HEK293T (cell line): ENCODE data around the gene FILIP1.
A peak's percentile ranks its signal among the peaks of the same experiment; 100 is the strongest.

Experiments used
- CTCF ChIA-PET: fragments of 350-600 bp; formaldehyde crosslinking; extraction: SDS; loops from one replicate; lab custom pipeline; 2021; ENCODE audit warnings: antibody characterized with exemption, inconsistent platforms; lab: Yijun Ruan, JAX
- POLR2A ChIA-PET: fragments of 350-600 bp; formaldehyde crosslinking; extraction: SDS; loops from one replicate; lab custom pipeline; 2020; ENCODE audit warnings: antibody characterized with exemption, inconsistent platforms; lab: Yijun Ruan, JAX
- DNase-seq: peaks from one replicate; pipeline ENCODE4 v3.0.0; 2012; ENCODE audit warnings: mixed read lengths; ENCODE audit errors: extremely low spot score
- ARNT ChIP-seq: fragments of 450-650 bp; IDR thresholded peaks from 2 replicates; pipeline ENCODE4 v1.6.1; 2017; ENCODE audit warnings: mild to moderate bottlenecking
- BHLHE40 ChIP-seq: fragments of 450-650 bp; IDR thresholded peaks from 2 replicates; pipeline ENCODE4 v1.6.1; 2016; ENCODE audit warnings: mild to moderate bottlenecking, moderate library complexity, borderline replicate concordance
- CTBP1 ChIP-seq: fragments of 450-650 bp; IDR thresholded peaks from 2 replicates; pipeline ENCODE4 v1.6.1; 2016; ENCODE audit warnings: borderline replicate concordance
- ELF4 ChIP-seq: fragments of 450-650 bp; IDR thresholded peaks from 2 replicates; pipeline ENCODE4 v1.6.1; 2017; ENCODE audit warnings: antibody characterized with exemption
- FOXA1 ChIP-seq: fragments of 450-650 bp; IDR thresholded peaks from 2 replicates; pipeline ENCODE4 v1.6.1; 2016; ENCODE audit warnings: mild to moderate bottlenecking
- FOXK2 ChIP-seq: fragments of 450-650 bp; IDR thresholded peaks from 2 replicates; pipeline ENCODE4 v1.6.1; 2016; ENCODE audit warnings: mild to moderate bottlenecking
- FOXM1 ChIP-seq: fragments of 450-650 bp; IDR thresholded peaks from 2 replicates; pipeline ENCODE4 v1.6.1; 2017; ENCODE audit warnings: mild to moderate bottlenecking, borderline replicate concordance
- HDGF ChIP-seq: fragments of 450-650 bp; IDR thresholded peaks from 2 replicates; pipeline ENCODE4 v1.6.1; 2017; ENCODE audit warnings: antibody characterized with exemption, borderline replicate concordance
- L3MBTL2 ChIP-seq: fragments of 450-650 bp; conservative IDR thresholded peaks from 2 replicates; pipeline ENCODE4 v1.6.1; 2016; ENCODE audit warnings: mild to moderate bottlenecking
- LEF1 ChIP-seq: fragments of 450-650 bp; IDR thresholded peaks from 2 replicates; pipeline ENCODE4 v1.6.1; 2017; ENCODE audit warnings: mild to moderate bottlenecking, borderline replicate concordance
- NFRKB ChIP-seq: fragments of 450-650 bp; IDR thresholded peaks from 2 replicates; pipeline ENCODE4 v1.6.1; 2016; ENCODE audit warnings: mild to moderate bottlenecking, moderate library complexity
- PKNOX1 ChIP-seq: fragments of 450-650 bp; IDR thresholded peaks from 2 replicates; pipeline ENCODE4 v1.6.1; 2016
- SP1 ChIP-seq: fragments of 450-650 bp; IDR thresholded peaks from 2 replicates; pipeline ENCODE4 v1.6.1; 2017
- SUZ12 ChIP-seq: fragments of 450-650 bp; IDR thresholded peaks from 2 replicates; pipeline ENCODE4 v1.6.1; 2016; ENCODE audit warnings: mild to moderate bottlenecking
- TARDBP ChIP-seq: fragments of 450-650 bp; IDR thresholded peaks from 2 replicates; pipeline ENCODE4 v1.6.1; 2016
- ZNF384 ChIP-seq: fragments of 450-650 bp; IDR thresholded peaks from 2 replicates; pipeline ENCODE4 v1.6.1; 2016

The FILIP1 gene

GRCh38 chr6:75283907-75284631, 209.5 kb downstream of the FILIP1 start:
- TF ChIP-seq NFRKB, result no peak
- no peak for TF ChIP-seq LEF1
- no peak for TF ChIP-seq SUZ12
- no peak for TF ChIP-seq ARNT
- no peak for TF ChIP-seq PKNOX1
- no peak for TF ChIP-seq FOXA1
- TF ChIP-seq HDGF, result no peak
- no peak for TF ChIP-seq FOXM1
- TF ChIP-seq ZNF384, result no peak
- no peak for TF ChIP-seq ELF4
- no peak for TF ChIP-seq BHLHE40
- no peak for TF ChIP-seq FOXK2
- no peak for TF ChIP-seq L3MBTL2
- no peak for TF ChIP-seq SP1
- DNase-seq, result peak; percentile 29
- ChIA-PET POLR2A (interaction anchor here (0.8 to 2.1 kb wide), 13 partner anchors 8 to 318 kb away, joined by 3 to 10 read pairs (median 4); partner anchors contain the start of genes COX7A2 and SENP6), CTCF (no interaction called here)

GRCh38 chr6:75282706-75283105, 210.9 kb downstream of the FILIP1 start:
- DNase-seq, result no peak
- TF ChIP-seq SUZ12, result no peak
- TF ChIP-seq SP1, result no peak
- TF ChIP-seq LEF1, result no peak
- no peak for TF ChIP-seq ARNT
- no peak for TF ChIP-seq FOXA1
- no peak for TF ChIP-seq L3MBTL2
- TF ChIP-seq FOXM1, result no peak
- ChIA-PET CTCF (interaction anchor here (1.2 kb wide), 1 partner anchor 14 kb away, joined by 4 read pairs; no protein-coding TSS in a partner anchor), POLR2A (interaction anchor here (0.8 to 1.4 kb wide), 3 partner anchors 39 to 319 kb away, joined by 4 to 5 read pairs (median 4); partner anchors contain the start of genes COX7A2 and SENP6)

- ChIA-PET POLR2A (interaction anchor here (1.4 kb wide), 1 partner anchor 320 kb away, joined by 4 read pairs; the partner anchor contains the start of gene SENP6), CTCF (no interaction called here)
- TF ChIP-seq FOXM1, result no peak
- no peak for DNase-seq
Observed at GRCh38 chr6:75281653-75282052, 211.9 kb downstream of the FILIP1 start.

- TF ChIP-seq SUZ12 (no peak), CTBP1 (no peak), ZNF384 (no peak), PKNOX1 (no peak), FOXM1 (no peak), L3MBTL2 (no peak), SP1 (no peak), TARDBP (no peak), ARNT (no peak), HDGF (no peak)
- CTCF ChIA-PET, result interaction anchor here (1.5 kb wide), 1 partner anchor 17 kb away, joined by 3 read pairs; no protein-coding TSS in a partner anchor
- POLR2A ChIA-PET, result no interaction called here
- no peak for DNase-seq
Observed at GRCh38 chr6:75280131-75280855, 213.3 kb downstream of the FILIP1 start.

GRCh38 chr6:75279418-75279817, 214.2 kb downstream of the FILIP1 start:
- ChIA-PET CTCF (interaction anchor here (1.5 kb wide), 1 partner anchor 18 kb away, joined by 3 read pairs; no protein-coding TSS in a partner anchor), POLR2A (no interaction called here)
- DNase-seq, result no peak
- TF ChIP-seq FOXM1, result no peak
- TF ChIP-seq NFRKB, result no peak
- TF ChIP-seq L3MBTL2, result no peak
- TF ChIP-seq BHLHE40, result no peak
- TF ChIP-seq CTBP1, result no peak
- TF ChIP-seq ARNT, result no peak
- TF ChIP-seq FOXA1, result no peak
- TF ChIP-seq TARDBP, result no peak
- TF ChIP-seq SP1, result no peak
- no peak for TF ChIP-seq FOXK2

GRCh38 chr6:75278474-75279077, 215.0 kb downstream of the FILIP1 start:
- ChIA-PET POLR2A (interaction anchor here (0.5 kb wide), 1 partner anchor 35 kb away, joined by 3 read pairs; the partner anchor contains the start of gene COX7A2), CTCF (interaction anchor here (1.5 kb wide), 1 partner anchor 19 kb away, joined by 3 read pairs; no protein-coding TSS in a partner anchor)
- DNase-seq, result no peak
- no peak for TF ChIP-seq NFRKB
- no peak for TF ChIP-seq TARDBP
- no peak for TF ChIP-seq FOXM1
- TF ChIP-seq PKNOX1, result no peak
- TF ChIP-seq BHLHE40, result no peak
- TF ChIP-seq FOXK2, result no peak
- TF ChIP-seq ZNF384, result no peak
- TF ChIP-seq L3MBTL2, result no peak
